Nephron (organoid): ENCODE measurements around the gene DIS3L2.

Experiments
- H3K27ac Mint-ChIP-seq, 3 experiments: 2 replicates each; pipeline ENCODE4 v1.8.0; 2020; ENCODE audit warnings: mixed read lengths in 3 of 3, mild to moderate bottlenecking in 2 of 3, moderate library complexity in 1 of 3
- H3K27me3 Mint-ChIP-seq: 2 replicates; pipeline ENCODE4 v1.8.0; 2021; ENCODE audit warnings: low read depth, mild to moderate bottlenecking, moderate library complexity, mixed read lengths
- H3K36me3 Mint-ChIP-seq: 2 replicates; pipeline ENCODE4 v1.8.0; 2020; ENCODE audit warnings: low read depth, mixed read lengths
- H3K4me1 Mint-ChIP-seq: 2 replicates; pipeline ENCODE4 v1.8.0; 2020; ENCODE audit warnings: mixed read lengths
- H3K4me3 Mint-ChIP-seq, 3 experiments: 2 replicates each; pipeline ENCODE4 v1.8.0; 2020; ENCODE audit warnings: mild to moderate bottlenecking in 3 of 3, mixed read lengths in 3 of 3, moderate library complexity in 2 of 3
- H3K9me3 Mint-ChIP-seq: 2 replicates; pipeline ENCODE4 v1.8.0; 2020; ENCODE audit warnings: mixed read lengths
- CTCF ChIP-seq, 3 experiments: fragments of 200-600 bp; sonication (generic); IDR thresholded peaks; one replicate each; pipeline ENCODE4 v1.5.0; 2021; ENCODE audit warnings: antibody characterized with exemption in 3 of 3; ENCODE audit not compliant: unreplicated experiment in 3 of 3

The DIS3L2 gene

GRCh38 chr2:231968820-231969219, 7.3 kb downstream of the DIS3L2 start:
- Mint-ChIP-seq H3K27ac (no peak overlapping the region), H3K36me3 (peaks cover 20% of the 10 kb centered on the region), H3K4me3 (no peak overlapping the region), H3K4me1 (peaks cover 5% of the 10 kb centered on the region), H3K27me3 (no peaks in the 10 kb centered on the region), H3K9me3 (peaks cover 9% of the 10 kb centered on the region)
- no peak for TF ChIP-seq CTCF (IDR thresholded peaks at IDR 0.05; ENCODE audit: unreplicated experiment in 3 of 3)

- H3K4me3 Mint-ChIP-seq, result no peak overlapping the region
- H3K27me3 Mint-ChIP-seq, result no peaks in the 10 kb centered on the region
- peaks cover 9% of the 10 kb centered on the region for H3K9me3 Mint-ChIP-seq
- no peak overlapping the region for H3K27ac Mint-ChIP-seq
- peaks cover 20% of the 10 kb centered on the region for H3K36me3 Mint-ChIP-seq
- TF ChIP-seq CTCF (IDR thresholded peaks at IDR 0.05; ENCODE audit: unreplicated experiment in 3 of 3), result no peak
- no peaks in the 10 kb centered on the region for H3K4me1 Mint-ChIP-seq
These were observed 8.9 kb downstream of the DIS3L2 start for GRCh38 chr2:231970461-231970860.

- Mint-ChIP-seq H3K4me1 (no peaks in the 10 kb centered on the region), H3K27ac (no peak overlapping the region), H3K4me3 (no peak overlapping the region), H3K27me3 (no peaks in the 10 kb centered on the region), H3K9me3 (no peaks in the 10 kb centered on the region), H3K36me3 (peaks cover 17% of the 10 kb centered on the region)
- TF ChIP-seq CTCF (IDR thresholded peaks at IDR 0.05; ENCODE audit: unreplicated experiment in 3 of 3), result no peak
These were observed 13.5 kb downstream of the DIS3L2 start for GRCh38 chr2:231975001-231975400.

GRCh38 chr2:231977430-231977829, 15.9 kb downstream of the DIS3L2 start:
- no peak overlapping the region for H3K4me3 Mint-ChIP-seq
- no peaks in the 10 kb centered on the region for H3K4me1 Mint-ChIP-seq
- TF ChIP-seq CTCF (IDR thresholded peaks at IDR 0.05; ENCODE audit: unreplicated experiment in 3 of 3), result no peak

GRCh38 chr2:231984992-231985391, 23.5 kb downstream of the DIS3L2 start:
- Mint-ChIP-seq H3K9me3 (no peaks in the 10 kb centered on the region), H3K4me1 (peaks cover 27% of the 10 kb centered on the region), H3K27me3 (no peaks in the 10 kb centered on the region), H3K27ac (no peak overlapping the region), H3K4me3 (no peak overlapping the region), H3K36me3 (peaks cover 9% of the 10 kb centered on the region)
- no peak for TF ChIP-seq CTCF (IDR thresholded peaks at IDR 0.05; ENCODE audit: unreplicated experiment in 3 of 3)

More at GRCh38 chr2:231977430-231977829, 15.9 kb downstream of the DIS3L2 start:
- Mint-ChIP-seq H3K9me3 (no peaks in the 10 kb centered on the region), H3K27me3 (no peaks in the 10 kb centered on the region), H3K27ac (no peak overlapping the region), H3K36me3 (peaks cover 13% of the 10 kb centered on the region)

GRCh38 chr2:231985823-231986261, 24.3 kb downstream of the DIS3L2 start:
- Mint-ChIP-seq H3K9me3 (no peaks in the 10 kb centered on the region), H3K4me1 (peaks cover 27% of the 10 kb centered on the region), H3K4me3 (no peak overlapping the region), H3K27ac (no peak overlapping the region), H3K36me3 (peaks cover 9% of the 10 kb centered on the region), H3K27me3 (no peaks in the 10 kb centered on the region)
- no peak for TF ChIP-seq CTCF (IDR thresholded peaks at IDR 0.05; ENCODE audit: unreplicated experiment in 3 of 3)
